Urinary bladder (tissue), 4 donors: Measurements from ENCODE around the gene OR51B2. TPM values are rescaled to one million over a fixed set of nuclear protein-coding genes. Genes with fewer than 3 reads are reported as not detected.
"Not testable (repeated sequence)": the region's sequence is repeated elsewhere in the genome, so short reads cannot be mapped to it uniquely, and the experiment has no call there.

ENCODE experiments used
- DNase-seq: peaks from one replicate; pipeline ENCODE4 v3.0.0-alpha.2; 2015; ENCODE audit errors: extremely low spot score
- H3K27ac ChIP-seq: one replicate; pipeline ENCODE4 v1.5.1; 2013; ENCODE audit warnings: low read depth, mild to moderate bottlenecking, moderate library complexity
- H3K36me3 ChIP-seq: one replicate; pipeline ENCODE4 v1.6.1; 2013; ENCODE audit warnings: mild to moderate bottlenecking, moderate library complexity; ENCODE audit not compliant: insufficient read depth
- H3K4me1 ChIP-seq: one replicate; pipeline ENCODE4 v1.6.1; 2013; ENCODE audit warnings: mild to moderate bottlenecking, moderate library complexity; ENCODE audit not compliant: insufficient read depth
- H3K4me3 ChIP-seq: one replicate; pipeline ENCODE4 v1.5.1; 2013; ENCODE audit warnings: low read depth, low read length
- WGBS: extraction: QIAGEN DNeasy Blood & Tissue Kit; methylation state at CpG from one replicate; pipeline ENCODE4 v1.1.7; 2013; 5-methylcytosine and 5-hydroxymethylcytosine counted together
- polyA plus RNA-seq: library from polyadenylated mRNA; stranded (reverse); fragments of 200-250 nt; gene quantifications from one replicate; pipeline ENCODE4 v1.2.3, GENCODE V29; 2013
- total RNA-seq: library from RNA; depleted of rRNA; stranded (reverse); fragments of >200 nt; gene quantifications from one replicate; pipeline ENCODE4 v1.2.3, GENCODE V29; 2014
- donor health status: healthy with polysubstance abuse.
- donor health status: healthy.

OR51B2 gene
- total and polyA plus RNA-seq, 2 donors, result 1.7 TPM; not detected in 1

DNA sequence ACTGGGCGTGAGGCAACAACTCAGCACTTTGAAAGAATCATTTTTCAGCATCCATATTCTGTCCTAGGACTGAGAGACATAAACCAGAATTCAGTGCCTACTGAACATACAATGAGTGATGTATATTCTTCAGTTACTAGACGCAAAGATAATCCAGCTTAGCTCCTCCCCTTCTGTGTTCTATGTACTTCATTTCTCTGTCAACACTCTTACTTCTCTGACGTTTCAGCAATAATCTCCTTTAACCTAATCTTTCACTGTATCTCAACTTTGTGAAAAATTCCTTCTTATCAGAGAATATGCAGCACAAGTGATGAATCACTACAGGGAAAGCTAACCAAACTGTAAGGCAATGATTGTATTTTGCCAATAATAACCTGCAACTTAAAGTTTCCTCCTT lies 21.7 kb upstream of the OR51B2 start:
- no peak for DNase-seq
- no peaks in the 10 kb centered on the region for H3K4me1 ChIP-seq
- H3K4me3 ChIP-seq, result no peak overlapping the region
- H3K27ac ChIP-seq, result no peak overlapping the region
- 46% methylated on average over 3 of the region's 3 CpGs for WGBS
- no peaks in the 10 kb centered on the region for H3K36me3 ChIP-seq

DNA sequence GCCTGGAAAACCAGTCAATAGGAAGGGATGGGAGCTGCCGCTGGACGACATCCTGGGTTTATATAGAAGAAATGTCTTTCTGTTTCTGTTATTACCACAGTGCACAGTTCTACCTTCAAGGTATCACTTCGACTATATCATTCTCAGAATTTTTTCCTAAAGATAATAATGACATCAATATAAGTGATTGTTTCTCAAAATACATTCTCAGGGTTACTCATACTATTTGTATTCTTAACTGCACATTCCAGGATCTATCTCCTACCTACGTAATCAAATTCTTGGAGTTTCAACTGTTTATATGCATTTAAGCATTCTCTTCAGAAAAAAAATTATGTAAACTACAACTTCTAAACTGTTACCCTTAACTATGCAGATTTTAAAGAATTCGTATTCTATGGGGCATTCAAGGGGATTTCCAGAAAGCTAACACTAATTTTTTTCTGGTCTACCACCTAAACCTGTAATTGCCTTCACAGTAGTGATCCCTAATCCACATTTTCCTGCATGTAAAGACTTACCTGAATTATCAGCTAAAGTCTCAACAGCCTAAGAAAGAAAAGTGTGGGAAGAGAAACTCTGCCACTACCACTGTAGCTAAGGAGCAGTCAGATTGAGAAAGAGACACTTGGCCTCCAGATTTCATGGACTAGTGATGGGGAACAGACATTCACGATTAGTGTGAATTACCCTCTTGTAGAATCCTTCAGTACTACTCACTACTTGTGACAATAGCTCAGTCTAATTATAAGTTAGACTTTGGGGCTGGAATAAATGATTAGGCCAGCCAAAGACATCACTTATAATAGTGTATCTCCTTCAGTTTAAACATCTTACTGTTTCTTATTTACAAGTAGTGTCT lies 19.6 kb upstream of the OR51B2 start, which contains the start of gene OR51B5:
OR51B5 (minus strand) TSS at position 51 of the 862 bp plus-strand sequence; CDS start at position 51, 0 bp downstream.
- Histone ChIP-seq H3K4me1 (no peaks in the 10 kb centered on the region), H3K4me3 (no peak within 1 kb of the TSS), H3K27ac (no peak within 1 kb of the TSS), H3K36me3 (no peaks in the 10 kb centered on the region)
- WGBS, result 76% methylated on average over 6 of the region's 6 CpGs
- no peak for DNase-seq

DNA sequence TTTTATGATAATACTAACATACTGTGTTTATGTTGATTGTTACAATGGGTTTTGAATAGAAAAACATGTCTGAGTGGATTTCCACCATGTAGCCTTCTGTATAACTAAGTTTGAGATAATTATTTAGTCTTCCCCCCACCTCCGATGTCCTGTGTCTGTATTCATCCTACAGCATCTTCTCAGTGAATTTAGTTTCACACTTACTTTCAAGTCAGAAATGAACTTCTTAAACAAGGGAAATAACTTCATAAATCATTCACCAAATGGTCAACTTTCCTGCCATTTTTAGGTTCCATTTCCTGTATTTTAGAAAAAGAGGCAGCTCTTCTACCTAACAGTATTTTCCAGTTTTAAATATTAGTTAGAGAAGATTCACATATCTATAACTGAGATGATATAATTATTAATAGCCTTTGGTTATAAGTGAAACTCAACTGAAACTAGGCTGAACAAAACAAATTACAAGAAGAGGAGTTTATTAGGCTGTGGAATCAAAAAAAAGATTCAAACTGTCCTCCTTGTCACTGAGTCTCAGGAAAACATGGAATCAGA lies 15.8 kb upstream of the OR51B2 start:
- 91% methylated on average over 1 of the region's 1 CpG for WGBS
- no peak overlapping the region for H3K27ac ChIP-seq
- H3K4me3 ChIP-seq, result no peak overlapping the region
- no peaks in the 10 kb centered on the region for H3K4me1 ChIP-seq
- DNase-seq, result no peak
- no peaks in the 10 kb centered on the region for H3K36me3 ChIP-seq

DNA sequence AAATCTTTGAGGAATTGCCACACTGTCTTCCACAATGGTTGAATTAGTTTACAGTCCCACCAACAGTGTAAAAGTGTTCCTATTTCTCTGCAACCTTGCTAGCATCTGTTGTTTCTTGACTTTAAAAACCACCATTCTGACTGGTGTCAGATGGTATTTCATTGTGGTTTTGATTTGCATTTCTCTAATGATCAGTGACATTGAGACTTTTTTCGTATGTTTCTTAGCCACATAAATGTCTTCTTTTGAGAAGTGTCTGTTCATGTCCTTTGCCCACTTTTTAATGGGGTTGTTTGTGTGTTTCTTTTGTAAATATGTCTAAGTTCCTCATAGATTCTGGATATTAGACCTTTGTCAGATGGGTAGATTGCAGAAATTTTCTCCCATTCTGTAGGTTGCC lies 13.2 kb upstream of the OR51B2 start:
- DNase-seq, H3K27ac ChIP-seq, H3K4me3 ChIP-seq, H3K36me3 ChIP-seq, H3K4me1 ChIP-seq: not testable (repeated sequence)
- 84% methylated on average over 1 of the region's 1 CpG for WGBS

DNA sequence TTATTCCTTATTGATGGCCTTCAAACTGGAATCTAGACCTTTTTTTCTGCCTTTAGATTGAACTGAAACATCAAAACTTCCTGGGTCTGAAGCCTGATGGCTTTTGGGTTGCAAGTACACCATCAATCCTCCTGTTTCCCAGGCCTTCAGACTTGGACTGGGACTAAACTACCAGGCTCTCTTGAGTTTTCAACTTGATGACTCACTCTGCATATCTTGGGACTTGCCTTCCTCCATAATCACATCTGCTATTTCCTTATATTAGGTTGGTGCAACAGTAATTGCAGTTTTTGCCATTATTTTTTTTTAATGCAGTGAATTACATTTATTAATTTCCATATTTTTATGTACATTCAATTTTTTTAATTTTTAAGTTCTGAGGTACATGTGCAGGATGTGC lies 12.2 kb upstream of the OR51B2 start:
- H3K4me1 ChIP-seq, result no peaks in the 10 kb centered on the region
- no peak overlapping the region for H3K27ac ChIP-seq
- DNase-seq, result no peak
- H3K4me3 ChIP-seq, result no peak overlapping the region
- H3K36me3 ChIP-seq, result no peaks in the 10 kb centered on the region

DNA sequence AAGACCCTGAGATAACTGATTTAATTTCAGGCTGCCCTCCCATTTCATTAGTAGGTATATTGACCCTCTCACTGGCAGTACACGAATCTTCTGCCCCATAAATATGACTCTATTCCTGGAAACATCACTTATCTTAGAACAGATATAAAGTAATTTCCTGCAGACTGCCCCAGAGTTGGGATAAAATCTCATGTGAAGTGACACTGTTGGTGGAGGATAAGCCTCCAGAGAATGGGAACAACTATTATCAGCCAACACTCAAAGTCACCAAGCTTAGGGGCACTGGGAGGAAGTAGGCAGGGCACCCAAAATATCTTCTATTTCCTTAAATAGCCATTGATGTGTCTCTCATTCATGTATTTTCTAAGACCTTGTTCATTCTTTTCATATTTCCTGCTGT lies 11.1 kb upstream of the OR51B2 start:
- DNase-seq, result no peak
- H3K27ac ChIP-seq, result no peak overlapping the region
- no peak overlapping the region for H3K4me3 ChIP-seq
- no peaks in the 10 kb centered on the region for H3K4me1 ChIP-seq
- no peaks in the 10 kb centered on the region for H3K36me3 ChIP-seq
- 45% methylated on average over 1 of the region's 1 CpG for WGBS

DNA sequence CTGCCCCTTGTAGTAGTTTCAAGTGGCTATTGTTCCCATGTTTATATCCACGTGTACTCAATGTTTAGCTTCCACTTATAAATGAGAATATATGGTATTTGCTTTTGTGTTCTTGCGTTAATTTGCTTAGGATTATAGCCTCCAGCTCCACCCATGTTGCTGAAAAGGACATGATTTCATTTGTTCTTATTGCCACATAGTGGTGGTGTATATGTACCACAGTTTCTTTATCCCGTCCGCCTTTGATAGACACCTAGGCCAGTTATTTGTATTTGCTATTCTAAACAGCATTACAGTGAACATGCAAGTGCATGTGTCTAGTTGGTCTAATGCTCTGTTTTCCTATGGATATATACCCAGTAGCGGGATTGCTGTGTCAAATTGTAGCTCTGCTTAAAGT lies 6.8 kb downstream of the OR51B2 start:
- Histone ChIP-seq H3K36me3 (no peaks in the 10 kb centered on the region), H3K27ac (no peak overlapping the region), H3K4me1 (no peaks in the 10 kb centered on the region), H3K4me3 (no peak overlapping the region)
- DNase-seq, result no peak
- 75% methylated on average over 5 of the region's 5 CpGs for WGBS

DNA sequence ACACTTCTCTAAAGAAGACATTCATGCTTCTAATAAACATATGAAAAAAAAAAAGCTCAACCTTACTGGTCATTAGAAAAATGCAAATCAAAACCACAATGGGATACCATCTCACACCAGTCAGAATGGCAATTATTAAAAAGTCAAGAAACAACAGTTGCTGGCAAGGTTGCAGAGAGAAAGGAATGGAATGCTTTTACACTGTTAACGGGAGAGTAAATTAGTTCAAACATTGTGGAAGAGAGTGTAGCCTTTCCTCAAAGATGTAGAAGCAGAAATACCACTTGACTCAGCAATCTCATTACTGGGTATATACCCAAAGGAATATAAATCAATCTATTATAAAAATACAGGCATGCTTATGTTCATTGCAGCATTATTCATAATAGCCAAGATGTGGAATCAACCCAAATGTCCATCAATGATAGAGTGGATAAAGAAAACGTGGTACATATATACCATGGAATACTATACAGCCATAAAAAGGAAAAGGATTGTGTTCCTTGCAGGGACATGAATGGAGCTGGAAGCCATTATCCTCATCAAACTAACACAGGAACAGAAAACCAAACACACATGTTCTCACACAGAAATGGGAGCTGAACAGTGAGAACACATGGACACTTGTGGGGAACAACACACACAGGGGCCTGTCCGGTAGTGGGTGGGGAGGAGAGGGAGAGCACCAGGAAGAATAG lies 10.6 kb downstream of the OR51B2 start:
- H3K4me1 ChIP-seq, DNase-seq, H3K4me3 ChIP-seq, H3K36me3 ChIP-seq, H3K27ac ChIP-seq: not testable (repeated sequence)
- 86% methylated on average over 3 of the region's 3 CpGs for WGBS

DNA sequence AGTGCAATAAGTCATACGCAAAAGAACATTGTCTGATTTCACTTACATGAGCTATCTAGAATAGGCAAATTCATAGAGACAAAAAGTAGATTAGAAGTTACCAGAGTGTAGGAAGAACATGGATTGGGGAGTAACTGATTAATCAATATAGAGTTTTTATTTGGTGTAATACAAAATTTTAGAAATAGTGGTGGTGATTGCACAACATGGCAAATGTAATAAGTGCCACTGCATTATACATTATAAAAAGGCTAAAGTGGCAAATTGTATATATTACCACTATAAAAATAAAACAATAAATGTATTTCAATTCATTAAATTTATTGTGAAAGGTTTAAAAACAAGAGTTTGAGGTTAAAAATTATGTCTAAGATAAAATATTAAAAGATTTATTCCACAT lies 13.7 kb downstream of the OR51B2 start:
- no peak for DNase-seq
- H3K4me3 ChIP-seq, result no peak overlapping the region
- H3K36me3 ChIP-seq, result no peaks in the 10 kb centered on the region
- H3K4me1 ChIP-seq, result no peaks in the 10 kb centered on the region
- no peak overlapping the region for H3K27ac ChIP-seq
- 98% methylated on average over 1 of the region's 1 CpG for WGBS

DNA sequence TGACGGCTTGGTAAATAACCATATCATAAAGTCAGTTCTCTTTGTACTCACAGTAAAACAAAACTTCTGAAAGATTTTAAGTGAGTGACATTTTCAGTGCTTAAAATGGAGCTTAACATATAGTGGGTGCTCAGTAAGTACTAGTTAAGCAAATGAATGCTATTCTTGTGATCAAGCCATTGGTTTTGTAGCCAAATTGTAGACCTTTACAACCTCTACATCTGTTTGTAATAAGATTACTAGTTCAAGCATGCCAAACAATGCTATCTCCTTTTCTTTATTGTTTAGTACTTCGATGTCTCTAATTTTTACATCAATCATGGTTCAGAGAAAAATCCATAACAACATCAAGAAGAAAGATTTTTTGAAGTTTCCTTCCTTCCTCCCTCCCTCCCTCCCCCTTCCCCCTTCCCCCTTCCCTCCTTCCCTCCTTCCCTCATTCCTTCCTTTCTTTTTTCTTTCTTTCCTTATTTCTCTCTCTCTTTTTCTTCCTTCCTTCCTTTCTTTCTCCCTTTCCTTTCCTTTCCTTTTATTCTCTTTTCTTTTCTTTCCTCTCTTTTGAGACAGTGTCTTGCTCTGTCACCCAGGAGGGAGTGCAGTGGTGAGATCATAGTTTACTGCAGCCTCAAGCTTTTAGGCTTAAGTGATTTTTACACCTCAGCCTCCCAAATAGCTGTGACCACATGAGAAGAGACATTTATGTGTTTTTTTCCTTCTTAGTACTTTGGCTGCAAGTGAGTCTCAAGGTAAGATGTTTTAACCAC lies 16.7 kb downstream of the OR51B2 start:
- no peak for DNase-seq
- H3K4me1 ChIP-seq, result no peaks in the 10 kb centered on the region
- H3K27ac ChIP-seq, result no peak overlapping the region
- H3K36me3 ChIP-seq, result no peaks in the 10 kb centered on the region
- 72% methylated on average over 2 of the region's 2 CpGs for WGBS
- H3K4me3 ChIP-seq, result no peak overlapping the region

DNA sequence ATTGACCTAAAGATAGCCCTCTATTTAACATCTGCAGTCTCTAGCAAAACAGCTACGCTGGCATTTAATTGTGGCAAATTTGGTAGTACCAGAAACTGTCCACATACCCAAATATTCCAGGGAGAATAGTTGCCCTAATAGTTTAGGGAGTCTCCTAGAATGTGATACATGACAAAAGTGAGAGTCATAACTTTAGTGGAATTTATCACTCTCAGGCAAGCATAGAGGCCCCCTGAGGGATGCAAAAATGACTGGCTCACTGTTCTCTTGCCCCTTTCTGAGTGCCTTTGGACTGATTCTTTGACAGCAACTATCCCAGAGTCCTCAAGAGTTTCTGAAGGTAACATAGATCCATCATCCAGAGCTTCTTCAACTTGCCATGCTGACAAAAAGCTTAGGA lies 20.1 kb downstream of the OR51B2 start:
- no peak for DNase-seq
- 49% methylated on average over 1 of the region's 1 CpG for WGBS
- H3K36me3 ChIP-seq, result no peaks in the 10 kb centered on the region
- H3K27ac ChIP-seq, result no peak overlapping the region
- no peak overlapping the region for H3K4me3 ChIP-seq
- H3K4me1 ChIP-seq, result no peaks in the 10 kb centered on the region

DNA sequence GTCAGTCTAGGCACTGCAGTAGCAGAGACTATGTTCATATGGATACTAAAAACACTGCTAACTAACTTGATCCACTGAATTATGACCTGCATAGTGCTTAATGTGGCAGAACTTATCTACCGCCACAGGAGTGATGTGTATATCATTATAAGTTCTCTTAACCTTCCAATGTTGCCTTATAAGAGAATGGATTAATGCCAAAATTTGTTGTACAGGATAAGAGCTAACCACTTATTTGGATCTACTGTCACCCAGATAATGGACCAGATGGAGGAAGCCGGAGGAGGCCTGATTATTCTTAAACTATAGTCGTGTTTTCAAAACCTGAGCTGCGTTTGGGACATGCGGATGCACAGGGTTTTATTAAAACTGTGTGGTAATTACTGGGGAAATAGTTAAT lies 20.5 kb downstream of the OR51B2 start:
- no peak for DNase-seq
- H3K4me3 ChIP-seq, result no peak overlapping the region
- 76% methylated on average over 5 of the region's 5 CpGs for WGBS
- no peak overlapping the region for H3K27ac ChIP-seq
- H3K4me1 ChIP-seq, result no peaks in the 10 kb centered on the region
- H3K36me3 ChIP-seq, result no peaks in the 10 kb centered on the region

DNA sequence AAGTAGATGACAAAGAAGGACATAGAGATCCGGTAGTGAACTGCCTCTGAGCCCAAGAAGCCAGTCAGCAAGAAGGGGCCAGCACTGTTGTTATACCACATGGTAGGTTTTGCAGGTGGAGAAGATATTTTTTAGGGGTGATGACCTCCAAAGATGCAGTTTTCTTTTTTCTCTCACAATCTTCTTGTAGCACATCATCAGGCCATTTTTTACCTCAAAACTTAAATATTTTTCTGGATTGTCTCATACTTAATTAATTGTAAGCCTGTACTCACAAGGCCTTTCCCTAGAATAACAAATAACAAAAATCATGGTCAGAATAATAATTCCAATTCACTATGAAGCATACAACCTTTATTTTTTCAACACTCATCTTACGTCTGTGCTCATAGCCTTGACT lies 22.3 kb downstream of the OR51B2 start, which contains the start of gene OR51B4:
OR51B4 (minus strand) TSS at position 101 of the 400 bp plus-strand sequence; CDS start at position 101, 0 bp downstream.
- 89% methylated on average over 2 of the region's 2 CpGs for WGBS
- Histone ChIP-seq H3K36me3 (no peaks in the 10 kb centered on the region), H3K27ac (no peak within 1 kb of the TSS), H3K4me3 (no peak within 1 kb of the TSS), H3K4me1 (no peaks in the 10 kb centered on the region)
- DNase-seq, result no peak
